NB4 (cell line): Measurements from ENCODE around the gene CCSER1.

ENCODE experiments used
- DNase-seq: peaks from one replicate; pipeline ENCODE4 v3.0.0; 2010; ENCODE audit warnings: low read depth
- H3K4me3 ChIP-seq: one replicate; pipeline ENCODE4 v1.5.1; 2011; ENCODE audit warnings: mild to moderate bottlenecking, low read depth, low read length, moderate library complexity
- CTCF ChIP-seq: IDR thresholded peaks from one replicate; pipeline ENCODE4 v1.5.1; 2012; ENCODE audit warnings: low read depth, low read length
- MAX ChIP-seq: IDR thresholded peaks from 2 replicates; pipeline ENCODE4 v1.6.1; 2011; ENCODE audit warnings: low read depth, low read length
- MYC ChIP-seq: IDR thresholded peaks from 2 replicates; pipeline ENCODE4 v1.6.1; 2011; ENCODE audit warnings: low read depth, low read length
- POLR2A ChIP-seq: IDR thresholded peaks from 2 replicates; pipeline ENCODE4 v1.6.1; 2011; ENCODE audit warnings: mild to moderate bottlenecking; ENCODE audit not compliant: insufficient read length; ENCODE audit errors: extremely low read depth

Gene CCSER1

GRCh38 chr4:90227177-90227576 lies 100.0 kb downstream of the CCSER1 start:
- DNase-seq = no peak
- TF ChIP-seq MAX (no peak), POLR2A (no peak), CTCF (no peak), MYC (no peak)
- no peak overlapping the region for H3K4me3 ChIP-seq

- no peak overlapping the region for H3K4me3 ChIP-seq
- TF ChIP-seq MYC (no peak), POLR2A (no peak), MAX (no peak), CTCF (no peak)
- DNase-seq = no peak
Observed at GRCh38 chr4:90234916-90235547, 107.8 kb downstream of the CCSER1 start.

GRCh38 chr4:90237751-90238530 lies 110.7 kb downstream of the CCSER1 start:
- TF ChIP-seq MYC (no peak), POLR2A (no peak), CTCF (no peak), MAX (no peak)
- DNase-seq = no peak
- no peak overlapping the region for H3K4me3 ChIP-seq

GRCh38 chr4:90240333-90240732 lies 113.1 kb downstream of the CCSER1 start:
- TF ChIP-seq POLR2A (no peak), MYC (no peak), CTCF (no peak), MAX (no peak)
- DNase-seq = no peak
- no peak overlapping the region for H3K4me3 ChIP-seq

GRCh38 chr4:90241008-90241407 lies 113.8 kb downstream of the CCSER1 start:
- TF ChIP-seq CTCF (no peak), MYC (no peak), POLR2A (no peak), MAX (no peak)
- DNase-seq = no peak

More at GRCh38 chr4:90241008-90241407, 113.8 kb downstream of the CCSER1 start:
- no peak overlapping the region for H3K4me3 ChIP-seq
